HG03439 (cell line): ENCODE data around the gene TEX19.
"Not testable (repeated sequence)": the region's sequence is repeated elsewhere in the genome, so short reads cannot be mapped to it uniquely, and the experiment has no call there.

ENCODE experiments used
- ATAC-seq: cut with Tn5 transposase; IDR thresholded peaks from one replicate; pipeline ENCODE4 v1.9.1; 2021; ENCODE audit warnings: mild to moderate bottlenecking, moderate library complexity; ENCODE audit not compliant: unreplicated experiment

TEX19 gene

DNA sequence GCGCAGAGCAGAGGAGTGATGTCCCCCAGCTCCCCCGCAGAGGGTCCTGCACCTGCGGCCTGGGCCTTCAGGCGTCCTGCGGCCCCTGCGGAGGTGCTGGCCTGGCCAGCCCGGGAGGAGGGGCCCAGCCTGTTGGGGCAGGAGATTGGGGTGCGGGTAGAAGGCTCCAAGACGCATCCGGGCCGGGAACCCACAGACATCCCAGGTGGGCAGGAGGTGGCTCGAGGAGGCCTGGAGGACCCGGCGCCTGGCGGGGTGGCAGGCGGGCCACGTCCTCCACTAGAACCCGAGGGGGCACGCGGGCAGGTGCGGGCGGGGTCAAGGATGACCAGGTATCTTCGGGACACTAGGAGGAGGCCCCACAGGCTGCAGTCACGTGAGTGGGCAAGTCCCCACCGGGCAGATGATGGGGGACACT, 24.8 kb upstream of the TEX19 start:
- no peak for ATAC-seq

DNA sequence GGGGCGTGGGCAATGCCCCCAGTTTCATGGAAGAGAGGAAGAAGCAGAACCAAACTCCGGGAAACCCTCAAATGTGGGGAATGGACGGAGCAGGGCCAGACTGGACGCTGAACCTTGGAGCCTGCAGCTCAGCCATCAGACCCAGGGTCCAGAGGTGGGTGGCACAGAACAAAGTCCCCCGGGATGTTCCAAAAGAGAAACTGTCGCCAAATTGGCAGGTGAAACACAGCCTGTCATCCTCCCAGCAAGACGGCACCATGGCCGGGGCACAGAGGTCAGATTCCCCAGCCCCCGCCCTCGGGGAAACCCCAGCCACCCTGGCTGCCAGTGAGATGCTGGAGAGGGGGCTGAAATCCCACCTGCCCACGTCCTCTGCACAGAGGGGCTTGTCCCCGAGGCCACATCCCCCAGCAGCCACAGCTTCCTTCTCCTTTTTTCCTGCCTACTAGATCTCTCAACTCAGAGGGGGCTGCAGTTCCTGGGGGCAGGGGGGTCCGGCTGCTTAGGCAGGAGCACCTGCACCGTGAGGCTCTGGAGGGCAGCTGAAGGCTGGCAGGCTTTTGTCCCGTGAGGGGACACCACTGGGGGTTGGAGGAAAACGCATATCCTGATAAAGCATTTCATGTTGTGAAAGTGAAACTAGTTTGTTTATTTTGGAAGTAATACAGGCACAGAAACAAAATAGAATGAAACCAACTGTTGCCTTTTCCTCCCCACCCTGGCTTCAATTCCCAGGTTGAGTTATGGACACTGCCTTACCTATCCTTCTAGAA, 24.2 kb upstream of the TEX19 start:
- ATAC-seq, result no peak

DNA sequence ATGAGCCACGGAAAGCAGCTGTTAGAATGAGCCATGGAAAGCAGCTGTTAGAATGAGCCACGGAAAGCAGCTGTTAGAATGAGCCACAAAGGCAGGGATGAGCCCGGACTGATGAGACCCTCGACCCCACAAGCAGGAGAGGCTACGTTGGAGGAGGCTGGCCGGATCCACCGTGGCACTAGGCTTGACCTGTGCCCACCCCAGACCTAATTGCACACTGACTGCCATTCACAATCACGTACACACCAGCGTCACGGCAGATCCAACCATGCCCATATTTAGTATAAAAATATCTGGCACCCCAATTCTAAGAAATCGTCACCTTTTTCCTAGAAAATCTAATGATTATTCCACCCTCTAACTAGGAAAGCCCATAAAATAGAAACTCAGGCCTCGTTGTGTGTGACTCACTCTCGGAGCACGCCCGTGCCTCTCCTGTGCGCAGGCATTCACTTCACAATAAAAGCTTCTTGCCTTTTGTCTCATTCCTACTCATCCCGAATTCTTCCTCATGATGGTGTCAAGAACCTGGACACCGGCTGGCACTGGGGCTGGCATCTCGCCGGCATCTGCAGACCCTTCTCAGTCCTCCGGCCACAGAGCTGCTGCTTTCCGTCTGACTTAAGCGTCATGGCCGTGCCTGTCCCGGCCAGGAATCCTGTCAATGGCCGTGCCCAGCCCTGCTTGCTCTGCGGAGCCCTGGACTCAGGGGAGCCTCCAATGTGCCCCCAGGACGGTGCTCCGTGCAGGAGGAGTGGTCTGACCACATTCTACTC, 20.0 kb upstream of the TEX19 start:
- no peak for ATAC-seq

DNA sequence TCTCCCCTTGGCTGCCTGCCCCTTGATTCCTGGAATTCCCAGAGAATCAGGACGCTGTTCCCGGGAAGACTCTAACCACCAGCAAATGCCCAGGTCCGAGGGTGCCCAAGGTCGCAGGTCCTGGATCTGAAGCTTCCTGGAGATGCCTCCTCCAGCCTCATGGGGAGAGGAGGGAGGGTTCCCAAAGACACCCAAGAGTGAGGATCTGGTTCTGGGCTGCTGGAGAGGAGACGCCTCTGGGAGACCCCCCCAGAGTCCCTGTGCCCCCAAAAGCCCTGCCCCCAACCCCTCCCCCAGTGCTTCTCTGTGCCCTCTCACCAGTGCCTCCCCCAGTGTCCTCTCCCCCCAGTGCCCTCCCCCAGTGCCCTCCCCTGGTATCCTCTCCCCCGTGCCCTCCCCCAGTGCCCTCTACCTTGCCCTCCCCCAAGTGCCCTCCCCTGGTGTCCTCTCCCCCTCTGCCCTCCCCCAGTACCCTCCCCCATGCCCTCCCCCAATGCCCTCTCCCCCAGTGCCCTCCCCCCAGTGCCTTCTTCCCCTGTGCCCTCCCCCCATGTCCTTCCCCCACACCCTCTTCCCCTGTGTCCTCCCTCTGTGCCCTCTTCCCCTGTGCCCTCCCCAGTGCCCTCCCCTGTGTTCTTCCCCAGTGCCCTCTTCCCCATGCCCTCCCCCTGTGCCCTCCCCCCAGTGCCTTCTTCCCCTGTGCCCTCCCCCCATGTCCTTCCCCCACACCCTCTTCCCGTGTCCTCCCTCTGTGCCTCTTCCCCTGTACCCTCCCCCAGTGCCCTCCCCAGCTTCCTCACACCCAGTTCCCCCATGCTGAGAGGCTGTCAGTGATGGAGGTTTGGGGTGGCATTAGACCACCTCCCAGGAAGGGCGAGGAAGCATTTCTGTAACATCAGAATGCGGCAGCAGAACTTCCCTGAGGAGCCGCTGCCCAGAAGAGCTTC, 19.1 kb upstream of the TEX19 start:
- no peak for ATAC-seq

DNA sequence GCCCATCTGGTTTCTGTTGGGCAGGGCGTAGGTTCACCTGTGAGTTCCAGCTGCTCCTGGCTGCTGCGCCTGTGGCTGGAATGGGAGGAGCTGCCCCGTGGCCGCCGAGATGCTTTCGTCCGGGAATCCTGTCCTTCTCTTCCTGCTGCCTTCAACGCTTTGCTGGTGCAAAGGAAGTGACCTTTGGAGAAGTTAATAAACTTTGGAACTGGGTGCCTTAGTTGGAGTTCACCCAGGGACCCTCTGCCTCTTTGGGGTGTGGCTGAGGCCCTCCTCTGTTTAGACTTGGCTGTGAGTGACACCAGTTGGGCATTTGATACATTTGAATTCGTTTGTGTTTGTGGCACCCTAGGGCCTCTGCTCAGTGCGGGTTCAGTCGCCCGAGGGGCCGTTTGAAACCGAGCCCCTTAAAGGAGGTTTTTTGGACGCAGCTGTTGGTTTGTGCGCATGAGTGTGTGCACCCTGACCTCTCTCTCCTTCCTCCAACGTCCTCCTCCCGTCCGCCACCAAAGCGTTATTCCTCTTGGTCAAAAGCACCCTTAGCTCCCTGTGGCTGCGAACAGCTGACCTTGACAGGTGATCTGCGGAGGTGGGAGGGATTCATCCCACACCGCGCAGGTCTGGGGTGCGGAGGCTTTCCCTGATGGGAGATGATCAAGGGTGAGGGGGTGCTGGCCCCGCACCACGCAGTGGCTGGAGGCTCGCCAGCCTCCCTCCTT, 16.5 kb upstream of the TEX19 start:
- ATAC-seq, result no peak

DNA sequence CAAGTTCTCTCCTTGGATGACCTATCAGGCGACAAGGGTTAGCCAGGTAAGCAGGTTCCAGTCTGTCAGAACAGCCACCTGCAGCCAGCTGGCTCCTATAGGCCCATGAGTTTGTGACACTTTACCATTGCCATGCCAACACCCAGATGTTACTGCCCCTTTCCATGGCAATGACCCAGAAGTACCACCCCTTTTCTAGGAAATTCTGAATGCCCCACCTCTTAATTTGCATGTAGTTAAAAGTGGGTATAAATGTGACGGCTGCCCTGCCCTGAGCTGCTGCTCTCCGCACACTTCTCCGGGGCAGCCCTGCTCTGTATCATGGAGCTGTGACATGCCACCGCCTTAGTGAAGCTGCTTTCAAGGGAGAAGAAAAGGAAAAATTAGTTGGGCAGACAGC, 15.5 kb upstream of the TEX19 start:
- ATAC-seq, result no peak

DNA sequence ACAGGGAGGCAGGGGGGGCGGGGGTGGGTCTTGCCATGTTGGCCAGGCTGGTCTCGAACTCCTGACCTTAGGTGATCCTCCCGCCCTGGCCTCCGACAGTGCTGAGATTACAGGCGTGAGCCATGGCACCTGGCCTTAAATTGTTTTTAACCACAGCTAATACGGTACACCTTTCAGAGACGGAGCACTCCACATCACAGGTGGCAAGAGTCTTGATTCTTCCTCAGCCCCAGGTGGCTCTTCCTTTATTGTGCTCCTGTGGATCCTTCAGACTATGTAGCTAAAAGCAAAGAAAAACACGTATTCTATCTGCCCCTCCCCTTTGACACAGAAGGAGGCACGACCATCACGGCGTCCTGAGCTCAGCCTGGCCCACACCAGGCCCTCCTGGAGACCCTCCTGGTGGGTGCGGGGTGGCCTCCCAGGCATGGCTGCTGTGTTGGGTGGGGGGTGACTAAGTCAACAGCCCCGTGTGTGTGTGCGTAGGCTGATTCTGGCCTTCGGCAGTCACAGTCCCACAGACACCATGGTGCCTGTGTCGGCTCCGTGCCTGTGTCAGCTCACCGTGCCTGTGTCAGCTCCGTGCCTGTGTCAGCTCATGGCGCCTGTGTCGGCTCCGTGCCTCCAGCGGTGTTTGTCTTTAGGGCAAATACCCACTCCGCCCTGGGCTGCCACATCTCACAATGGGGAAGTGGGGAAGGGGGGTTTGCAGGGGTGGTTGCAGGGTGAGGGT, 14.7 kb upstream of the TEX19 start:
- ATAC-seq, result no peak

DNA sequence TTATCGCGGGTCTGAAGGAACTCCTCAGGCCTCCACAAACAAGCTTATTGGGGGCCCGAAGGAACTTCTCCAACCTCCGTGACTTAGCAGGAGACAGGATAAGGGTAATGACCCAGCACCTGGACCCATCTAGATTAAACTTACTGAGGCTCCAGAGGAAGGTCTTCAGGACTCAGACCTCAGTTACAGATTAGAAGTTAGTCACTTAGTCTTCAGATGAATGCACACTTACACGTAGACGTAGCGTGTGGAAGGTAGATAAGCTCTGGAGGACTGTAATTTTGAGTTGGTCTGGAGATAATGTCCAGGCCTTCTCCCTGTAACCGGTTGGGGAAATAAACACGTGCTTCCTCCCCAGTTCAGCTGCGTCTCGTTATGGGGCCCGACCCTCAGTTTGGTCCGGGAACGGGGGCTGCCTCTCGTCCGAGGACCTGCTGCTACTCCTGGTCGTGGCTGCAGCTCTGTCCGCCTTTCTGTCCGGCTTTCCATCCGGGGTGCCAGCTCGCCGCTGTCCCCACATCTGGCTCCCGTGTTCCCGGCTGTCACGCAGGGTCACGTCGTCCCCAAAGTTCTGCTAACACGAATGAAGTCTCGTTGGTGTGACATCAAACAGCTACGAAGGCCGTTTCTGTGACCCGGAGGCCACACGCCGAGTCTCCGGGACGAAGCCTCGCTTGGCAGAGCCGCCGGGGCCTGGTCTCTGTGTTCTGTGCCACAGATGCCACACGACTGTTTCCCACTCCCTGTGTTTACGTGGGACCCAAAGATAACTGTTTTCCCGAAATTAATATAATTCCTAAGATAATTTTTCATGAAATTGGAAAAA, 13.7 kb upstream of the TEX19 start:
- no peak for ATAC-seq

DNA sequence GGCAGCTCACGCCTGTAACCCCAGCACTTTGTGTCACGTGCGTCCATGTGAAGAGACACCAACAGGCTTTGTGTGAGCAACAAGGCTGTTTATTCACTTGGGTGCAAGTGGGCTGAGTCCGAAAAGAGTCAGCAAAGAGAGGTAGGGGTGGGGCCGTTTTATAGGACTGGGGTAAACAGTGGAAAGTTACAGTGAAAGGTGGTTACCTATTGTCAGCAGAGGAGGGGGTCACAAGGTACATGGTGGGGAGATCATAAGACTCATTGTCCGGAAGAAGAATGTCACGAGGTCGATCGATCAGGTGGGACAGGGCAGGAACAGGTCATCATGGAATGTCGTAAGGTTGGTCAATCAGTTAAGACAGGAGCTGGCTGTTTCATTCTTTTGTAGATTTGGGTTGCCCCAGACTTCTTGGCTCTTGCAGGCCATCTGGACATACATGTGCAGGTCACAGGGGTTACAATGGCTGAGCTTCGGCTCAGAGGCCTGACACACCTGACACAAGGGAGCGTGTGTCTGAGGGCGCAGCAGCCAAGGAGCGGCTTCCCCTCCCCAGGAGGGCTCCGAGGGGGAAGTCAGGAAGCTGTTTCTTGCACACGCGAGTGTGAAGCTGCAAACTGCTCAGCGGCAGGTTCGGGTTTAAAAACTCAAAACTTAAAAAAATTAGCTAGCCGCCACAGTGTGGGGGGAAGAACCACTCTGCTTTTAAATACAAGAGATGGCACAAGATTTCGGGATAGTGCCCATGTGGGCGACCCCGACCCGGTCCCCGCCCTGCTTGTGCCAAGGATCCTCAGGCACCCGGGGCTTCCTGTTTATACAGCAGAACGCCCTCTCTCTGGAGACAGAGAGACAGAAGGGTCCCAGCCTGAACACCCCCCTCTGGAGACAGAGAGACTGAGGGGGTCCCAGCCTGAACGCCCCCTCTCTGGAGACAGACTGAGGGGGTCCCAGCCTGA, 12.4 kb upstream of the TEX19 start:
- ATAC-seq, result no peak

DNA sequence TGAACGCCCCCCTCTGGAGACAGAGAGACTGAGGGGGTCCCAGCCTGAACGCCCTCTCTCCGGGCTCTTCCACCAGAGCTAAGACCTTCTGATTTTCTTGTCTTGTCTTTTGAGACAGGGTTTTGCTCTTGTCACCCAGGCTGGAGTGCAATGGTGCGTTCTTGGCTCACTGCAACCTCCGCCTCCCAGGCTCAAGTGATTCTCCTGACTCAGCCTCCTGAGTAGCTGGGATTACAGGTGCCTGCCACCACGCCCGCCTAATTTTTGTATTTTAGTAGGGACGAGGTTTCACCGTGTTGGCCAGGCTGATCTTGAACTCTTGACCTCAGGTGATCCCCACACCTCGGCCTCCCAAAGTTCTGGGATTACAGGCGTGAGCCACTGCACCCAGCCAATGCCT, 11.1 kb upstream of the TEX19 start:
- not testable (repeated sequence) for ATAC-seq

DNA sequence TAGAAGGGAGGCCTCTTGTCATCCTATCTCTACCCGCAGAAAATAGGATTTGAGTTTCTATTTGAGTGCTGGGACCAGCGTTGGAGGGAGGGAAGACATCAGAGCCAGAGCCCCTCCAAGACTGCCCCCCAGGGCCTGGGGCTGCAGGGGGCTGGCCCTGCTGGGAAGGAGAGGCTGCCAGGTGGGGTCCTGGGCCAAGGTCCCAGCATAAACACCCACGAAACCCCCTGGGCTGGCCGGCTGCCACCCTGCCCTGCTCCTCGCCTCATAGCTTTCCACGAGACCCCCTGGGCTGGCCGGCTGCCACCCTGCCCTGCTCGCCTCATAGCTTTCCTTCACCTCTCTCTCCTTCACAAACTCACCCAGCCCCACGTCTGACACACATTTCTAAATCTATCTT, 10.6 kb upstream of the TEX19 start:
- ATAC-seq, result no peak

DNA sequence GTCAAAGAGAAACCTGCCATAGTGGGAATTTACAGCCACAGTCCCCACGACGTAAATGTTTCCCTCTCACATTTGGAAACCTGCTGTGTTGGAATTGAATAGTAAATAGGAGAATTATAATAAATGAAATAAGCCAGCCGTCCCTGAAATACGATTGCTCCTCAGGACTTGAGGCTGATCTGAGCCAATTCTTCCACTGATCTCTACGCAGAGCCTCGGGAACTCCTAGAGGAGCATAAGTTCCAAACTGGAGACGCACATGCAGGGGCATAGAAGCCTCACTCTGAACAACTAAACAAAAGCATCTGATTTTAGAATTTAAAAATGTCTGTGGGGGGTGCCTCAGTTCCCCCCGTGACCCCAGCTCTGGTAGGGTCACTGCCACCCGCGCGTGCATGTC, 10.2 kb upstream of the TEX19 start:
- ATAC-seq, result no peak

DNA sequence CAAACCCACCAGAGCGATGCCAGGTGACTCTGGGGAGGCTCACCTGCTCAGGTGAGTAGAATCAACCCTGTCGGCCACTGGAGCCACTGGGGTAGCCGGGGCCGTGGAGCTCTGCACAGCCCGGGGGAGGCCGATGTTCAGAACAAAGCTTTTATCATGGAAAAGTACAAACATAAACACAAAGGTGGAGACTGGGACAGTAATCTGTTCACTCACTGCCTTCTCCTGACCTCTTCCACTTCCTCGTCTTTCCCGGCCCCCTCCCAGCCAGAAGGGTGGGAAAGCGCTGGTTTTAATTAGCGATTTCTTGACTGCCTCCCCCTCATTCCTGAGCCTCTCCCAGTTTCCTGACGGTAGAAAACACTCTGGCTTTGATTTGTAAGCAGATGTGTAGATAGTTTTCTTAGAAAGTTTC, 9.8 kb upstream of the TEX19 start:
- no peak for ATAC-seq

DNA sequence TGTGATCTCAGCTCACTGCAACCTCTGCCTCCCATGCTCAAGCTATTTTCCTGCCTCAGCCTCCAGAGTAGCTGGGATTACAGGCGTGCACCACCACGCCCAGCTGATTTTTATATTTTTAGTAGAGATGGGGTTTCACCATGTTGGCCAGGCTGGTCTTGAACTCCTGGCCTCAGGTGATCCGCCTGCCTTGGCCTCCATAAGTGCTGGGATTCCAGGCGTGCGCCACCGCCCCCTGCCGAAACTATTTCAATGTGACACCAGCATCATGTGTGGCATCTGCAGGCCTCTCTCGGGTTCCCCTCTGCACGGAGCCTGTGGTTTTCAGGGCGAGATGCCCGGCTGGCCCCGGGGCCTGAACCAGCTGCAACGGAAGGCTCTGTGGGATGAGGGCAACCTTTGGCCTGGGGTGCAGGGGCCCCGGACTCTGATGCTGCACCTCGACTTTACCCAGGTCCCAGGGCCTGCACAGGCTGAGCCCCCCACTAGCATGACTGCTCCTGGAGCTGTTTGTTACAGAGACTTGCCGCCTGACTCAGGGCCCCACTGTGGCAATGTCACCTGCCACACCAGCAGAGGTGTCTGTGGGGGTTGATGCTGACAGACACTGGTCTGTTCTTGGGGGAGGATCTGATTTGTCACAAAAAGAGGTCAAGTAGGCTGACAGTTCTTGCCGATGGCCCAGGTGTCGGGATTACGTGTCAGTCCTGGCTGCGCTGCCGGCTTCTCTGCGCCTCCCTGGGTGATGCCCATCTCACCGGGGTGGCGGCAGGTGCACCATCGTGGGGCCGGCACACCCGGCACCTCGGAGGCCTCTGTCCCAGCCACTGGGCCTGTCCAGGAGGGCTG, 8.6 kb upstream of the TEX19 start:
- ATAC-seq, result no peak

DNA sequence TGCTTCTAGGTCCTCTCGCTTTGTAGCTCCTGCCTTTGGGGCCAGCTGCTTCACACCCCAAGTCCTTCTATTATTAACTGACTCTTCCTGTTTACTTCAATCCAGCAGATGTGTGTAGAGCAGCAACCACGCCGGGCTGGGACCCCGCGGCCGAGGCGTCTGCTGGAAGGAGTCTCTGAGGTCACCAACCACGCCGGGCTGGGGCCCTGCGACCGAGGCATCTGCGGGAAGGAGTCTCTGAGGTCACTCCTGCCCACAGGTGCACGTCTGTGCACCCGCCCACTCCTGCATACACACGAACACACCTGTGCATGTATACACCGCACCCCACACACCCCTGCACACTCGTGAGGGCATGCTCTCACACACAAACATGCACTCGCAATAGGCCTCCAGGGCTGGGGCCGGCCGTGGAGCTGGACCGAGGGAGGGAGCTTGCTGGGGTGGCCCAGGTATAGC, 7.8 kb upstream of the TEX19 start:
- peak; percentile 35 for ATAC-seq

DNA sequence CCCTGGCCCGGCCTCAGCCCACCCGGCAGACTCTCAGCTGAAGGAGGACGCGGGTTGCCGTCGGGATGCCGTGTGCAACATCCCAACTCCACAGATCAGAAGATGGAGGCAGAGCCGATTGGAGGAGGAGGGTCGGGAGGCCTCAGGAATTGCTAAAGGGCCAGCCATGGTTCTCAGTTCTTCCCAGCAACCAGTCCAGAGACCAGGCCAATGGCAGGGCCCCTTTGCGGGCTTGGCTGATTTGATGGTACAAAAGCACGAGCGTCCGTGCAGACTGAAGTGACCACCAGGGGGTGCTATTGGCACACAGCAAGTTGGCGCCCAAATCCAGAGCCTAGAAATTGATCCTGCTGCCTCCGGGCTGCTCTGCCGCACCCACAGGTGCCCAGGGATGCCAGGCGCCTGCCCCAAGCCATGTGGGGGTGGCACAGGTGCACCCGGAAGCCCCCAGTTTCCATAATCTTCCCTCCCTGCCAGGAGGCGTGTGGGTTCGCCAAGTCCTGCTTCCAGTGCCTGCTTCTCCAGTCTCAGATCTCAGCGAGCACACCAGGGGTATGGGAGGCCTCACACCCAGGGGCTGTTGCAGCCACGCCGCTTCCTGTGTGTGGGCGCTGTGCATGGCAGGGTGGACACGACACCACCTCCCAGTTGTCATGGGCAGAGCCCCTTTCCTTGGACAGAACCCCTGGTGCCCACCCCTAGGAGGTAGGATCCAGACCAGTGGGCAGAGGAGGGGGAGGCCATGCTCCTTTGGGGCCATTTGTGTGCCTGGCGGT, 7.1 kb upstream of the TEX19 start:
- ATAC-seq, result peak; percentile 62
